ENCODE measurements around the gene XPNPEP3. TPM values are rescaled to one million over a fixed set of nuclear protein-coding genes. Genes with fewer than 3 reads are reported as not detected.

The XPNPEP3 gene
- total RNA-seq, 4 donors from 2014 or later: 10.0 to 19.5 (median 14.6) TPM

GRCh38 chr22:40979871-40980270 is 122.9 kb downstream of the XPNPEP3 start:
- H3K4me1 ChIP-seq: peaks cover 3% of the 10 kb centered on the region
- TF ChIP-seq CTCF (IDR thresholded peaks at IDR 0.05) (no peak), POLR2A (IDR thresholded peaks at IDR 0.05) (no peak), EP300 (IDR thresholded peaks at IDR 0.05) (no peak), POLR2AphosphoS5 (IDR thresholded peaks at IDR 0.05) (no peak)
- no peaks in the 10 kb centered on the region for H3K27me3 ChIP-seq
- DNase-seq (ENCODE audit: low spot score in 2 of 2): no peak
- H3K36me3 ChIP-seq: no peaks in the 10 kb centered on the region
- H3K4me3 ChIP-seq: no peak overlapping the region
- WGBS: 84% methylated on average over 8 of the region's 8 CpGs
- no peaks in the 10 kb centered on the region for H3K9me3 ChIP-seq
- H3K27ac ChIP-seq: no peak overlapping the region

Other genes starting within 250 kb of the XPNPEP3 start
- 100 to 1,000 TPM in 1 of 4 donors, 10 to 100 TPM in 3; 81.6 to 109 (median 94.5) TPM for gene MRTFA, start 220.4 kb upstream of the XPNPEP3 start, total RNA-seq
- gene MCHR1, start 177.7 kb upstream of the XPNPEP3 start, total RNA-seq: 1 to 10 TPM in 1 of 4 donors, under 1 TPM in 2, not detected in 1; 0.64 to 2.1 (median 0.81) TPM
- gene SLC25A17, start 37.8 kb upstream of the XPNPEP3 start, total RNA-seq: 10 to 100 TPM; 16.1 to 31.0 (median 19.8) TPM
- 100 to 1,000 TPM; 104 to 117 (median 115) TPM for gene ST13, start 509 bp upstream of the XPNPEP3 start, total RNA-seq
- not detected for gene DNAJB7, start 5.0 kb downstream of the XPNPEP3 start, total RNA-seq
- gene RBX1, start 94.2 kb downstream of the XPNPEP3 start, total RNA-seq: 10 to 100 TPM; 30.2 to 42.4 (median 39.2) TPM
- gene EP300, start 235.4 kb downstream of the XPNPEP3 start, total RNA-seq: 100 to 1,000 TPM; 103 to 172 (median 126) TPM

Measured in suprapubic skin (tissue), 4 donors.